HG03558 (cell line): ENCODE measurements around the gene CNTN6.
"Not testable (repeated sequence)": the region's sequence is repeated elsewhere in the genome, so short reads cannot be mapped to it uniquely, and the experiment has no call there.

ENCODE experiments used
- ATAC-seq: cut with Tn5 transposase; IDR thresholded peaks from one replicate; pipeline ENCODE4 v1.9.1; 2021; ENCODE audit warnings: moderate number of reproducible peaks; ENCODE audit not compliant: unreplicated experiment; ENCODE audit errors: extremely low read depth

Gene CNTN6

DNA sequence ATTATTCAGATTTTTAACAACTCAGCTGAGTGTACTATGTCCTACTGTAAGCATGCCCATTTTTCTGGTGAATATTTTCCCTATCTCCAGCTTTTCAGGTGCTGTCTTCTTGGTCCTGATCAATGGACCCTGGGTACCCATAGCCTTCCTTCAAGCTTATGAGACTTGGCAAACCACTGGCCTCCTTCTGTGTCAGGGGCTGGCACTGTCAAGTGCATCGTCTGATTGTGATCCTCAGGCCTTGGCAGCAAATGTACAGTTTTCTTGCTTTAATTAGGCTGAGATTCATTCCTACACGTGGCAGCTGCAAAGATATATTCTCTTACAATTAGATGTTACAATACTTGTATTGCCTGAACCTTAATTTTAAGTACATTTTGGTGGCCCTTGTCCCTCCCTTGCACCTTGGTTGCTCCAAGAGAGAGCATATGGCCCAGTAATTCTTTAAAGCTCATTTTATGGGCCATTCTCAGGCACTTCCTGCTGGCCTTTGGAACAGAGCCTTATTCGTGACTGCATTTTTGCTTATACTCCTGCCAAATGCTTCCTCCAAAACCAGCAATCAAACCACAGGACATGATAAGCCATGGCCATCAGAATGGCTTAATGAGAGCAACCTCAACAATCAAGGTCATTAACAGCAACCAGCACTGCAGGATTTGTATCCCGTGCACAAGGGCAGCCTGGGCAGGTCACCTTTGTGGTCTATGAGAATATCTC lies 179.9 kb downstream of the CNTN6 start:
- no peak for ATAC-seq

DNA sequence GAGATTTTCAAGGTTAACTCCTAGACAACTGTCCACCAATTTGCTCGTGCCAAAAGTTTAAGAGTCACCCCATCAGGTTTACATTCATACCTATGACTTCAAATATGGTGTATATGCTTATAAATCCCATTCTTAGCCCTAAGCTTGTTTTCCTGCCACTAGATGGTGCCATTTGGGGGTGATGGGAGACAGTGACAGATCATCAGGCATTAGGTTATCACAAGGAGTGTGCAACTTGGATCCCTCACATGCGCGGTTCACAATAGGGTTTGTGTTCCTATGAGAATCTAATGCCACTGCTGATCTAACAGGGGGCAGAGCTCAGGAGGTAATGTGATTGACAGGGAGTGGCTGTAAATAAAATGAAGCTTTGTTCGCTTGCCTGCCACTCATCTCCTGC lies 182.7 kb downstream of the CNTN6 start:
- ATAC-seq: no peak

GRCh38 chr3:1287815-1288214 lies 195.0 kb downstream of the CNTN6 start:
- no peak for ATAC-seq

DNA sequence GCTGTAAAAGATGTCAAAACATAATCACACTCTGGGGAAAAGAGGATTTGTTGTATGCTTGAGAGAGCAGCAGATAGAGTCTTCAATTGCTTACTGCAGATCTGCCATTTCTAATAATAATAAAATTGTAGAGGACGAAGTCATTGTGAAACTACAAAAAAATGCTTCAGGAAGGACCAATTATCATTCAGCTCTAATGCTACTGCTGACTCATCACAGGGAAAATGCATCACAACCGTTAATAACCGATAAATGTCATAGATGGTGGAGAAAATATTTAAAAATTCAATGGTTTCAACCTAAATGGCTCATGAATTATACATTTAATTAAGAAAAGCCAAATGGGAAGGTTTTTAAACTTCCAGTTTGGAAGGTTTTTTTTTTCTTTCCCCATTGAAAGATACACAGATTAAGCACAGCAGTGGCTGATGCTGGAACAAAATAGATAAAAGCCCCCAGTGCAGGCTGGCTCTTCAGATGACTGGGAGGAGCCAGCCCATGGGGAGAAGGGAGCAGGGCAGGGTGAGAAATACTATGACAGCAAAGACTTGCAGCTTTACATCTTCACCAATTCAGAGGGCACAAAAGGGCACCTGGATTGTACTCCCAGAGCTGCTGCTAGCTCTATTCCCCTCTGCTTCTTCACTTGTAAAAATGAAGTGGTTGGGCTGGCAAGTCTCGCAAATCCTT lies 196.1 kb downstream of the CNTN6 start:
- ATAC-seq: no peak

DNA sequence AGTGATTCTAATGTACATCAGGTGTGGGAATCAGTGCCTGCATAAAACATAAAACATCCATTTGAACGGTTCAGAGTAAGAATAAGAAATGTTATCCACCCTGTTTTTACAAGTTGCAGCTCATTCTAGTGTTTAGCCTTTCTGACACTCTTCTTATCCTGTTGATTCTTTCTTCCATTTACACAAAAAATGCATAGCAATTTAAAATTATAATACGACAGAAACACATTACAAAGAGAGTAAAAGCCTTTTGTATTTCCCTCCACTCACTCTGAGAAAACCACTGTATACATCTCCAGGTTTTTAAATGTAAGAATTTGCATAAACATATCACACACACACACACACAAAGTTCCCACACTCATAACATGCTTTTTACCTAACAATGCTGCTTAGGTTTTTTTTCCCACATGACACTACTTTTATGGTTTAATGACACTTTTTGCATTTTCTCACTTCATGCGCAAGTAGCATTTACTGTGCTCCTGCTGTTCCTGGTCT lies 199.8 kb downstream of the CNTN6 start:
- ATAC-seq: no peak

DNA sequence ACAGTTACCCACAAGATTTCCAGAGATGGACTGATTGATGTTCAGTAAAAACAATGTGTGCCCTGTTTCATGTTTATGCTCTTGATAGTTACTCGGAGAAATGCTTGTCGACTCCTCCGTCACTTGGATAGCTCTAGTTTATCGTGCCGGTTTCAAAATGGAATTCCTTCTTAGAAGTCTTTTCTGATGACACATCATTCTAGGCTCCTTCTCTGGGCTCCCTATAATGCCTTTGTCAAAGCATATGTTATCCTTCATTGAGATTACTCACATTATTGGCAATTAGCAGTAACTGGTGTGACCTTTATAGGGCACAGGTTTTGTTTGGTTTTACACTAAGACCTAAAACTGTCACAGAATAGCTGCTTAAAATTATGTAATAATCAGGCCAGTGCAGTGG lies 201.8 kb downstream of the CNTN6 start:
- ATAC-seq: no peak

GRCh38 chr3:1318296-1319005 lies 225.6 kb downstream of the CNTN6 start:
- no peak for ATAC-seq

DNA sequence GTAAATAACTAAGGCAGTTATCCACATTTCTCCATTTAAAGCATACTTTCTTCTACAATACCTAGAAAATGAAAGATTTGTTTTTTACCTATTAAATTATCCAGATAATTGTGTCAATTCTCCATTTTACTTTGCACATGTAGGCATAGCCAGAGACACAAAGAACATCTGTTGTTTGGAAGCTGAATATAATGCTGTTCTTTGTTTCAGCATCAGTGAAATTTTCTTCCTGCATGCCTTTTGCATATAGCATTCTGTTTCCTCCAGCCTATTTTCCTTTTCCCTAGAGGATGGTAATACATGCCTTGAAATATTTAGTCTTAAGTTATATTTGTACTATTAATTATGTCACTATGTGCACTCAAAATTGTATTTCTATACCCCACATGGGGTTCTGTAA lies 233.7 kb downstream of the CNTN6 start:
- ATAC-seq: no peak

DNA sequence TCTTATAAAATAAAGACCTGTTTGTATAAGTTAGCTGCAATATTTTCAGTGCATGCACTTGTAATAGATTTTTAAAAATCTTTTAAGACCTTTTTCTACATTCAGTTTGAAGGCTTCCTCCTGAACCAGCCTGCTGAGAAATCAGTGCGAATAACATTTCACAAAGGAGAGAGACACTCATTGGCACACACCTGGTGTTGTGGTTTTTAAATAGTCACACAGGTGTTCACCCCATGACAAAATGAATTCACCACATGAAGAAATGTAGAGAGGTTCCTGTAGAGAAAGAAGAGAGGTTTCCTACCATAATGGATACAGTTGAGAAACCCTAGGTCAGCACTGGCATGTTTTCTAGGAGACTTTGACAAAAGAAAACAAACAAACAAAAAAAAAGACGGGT lies 237.3 kb downstream of the CNTN6 start:
- no peak for ATAC-seq

DNA sequence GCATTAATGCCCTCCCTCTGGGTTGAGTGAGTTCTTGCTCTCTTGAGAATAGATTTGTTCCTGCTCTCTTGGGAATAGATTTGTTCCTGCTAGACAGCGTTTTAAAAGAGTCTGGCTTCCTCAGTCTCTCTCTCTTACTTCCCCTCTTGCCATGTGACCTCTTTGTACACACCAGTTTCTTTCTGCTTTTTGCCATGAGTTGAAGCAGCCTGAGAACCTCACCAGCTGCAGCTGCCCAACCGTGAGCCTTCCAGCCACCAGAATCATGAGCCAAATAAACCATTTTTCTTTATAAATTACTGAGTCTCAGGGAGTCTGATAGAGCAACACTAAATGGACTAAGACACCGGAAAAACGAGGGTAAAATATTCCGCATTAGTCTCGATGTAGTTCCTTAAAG lies 253.6 kb downstream of the CNTN6 start:
- ATAC-seq: no peak

GRCh38 chr3:1348547-1348946 lies 255.7 kb downstream of the CNTN6 start:
- no peak for ATAC-seq

- ATAC-seq: no peak
Measured at GRCh38 chr3:1350885-1351284, 258.1 kb downstream of the CNTN6 start.

- no peak for ATAC-seq
Measured at GRCh38 chr3:1355691-1356090, 262.9 kb downstream of the CNTN6 start.

GRCh38 chr3:1356101-1356500 lies 263.3 kb downstream of the CNTN6 start:
- no peak for ATAC-seq

DNA sequence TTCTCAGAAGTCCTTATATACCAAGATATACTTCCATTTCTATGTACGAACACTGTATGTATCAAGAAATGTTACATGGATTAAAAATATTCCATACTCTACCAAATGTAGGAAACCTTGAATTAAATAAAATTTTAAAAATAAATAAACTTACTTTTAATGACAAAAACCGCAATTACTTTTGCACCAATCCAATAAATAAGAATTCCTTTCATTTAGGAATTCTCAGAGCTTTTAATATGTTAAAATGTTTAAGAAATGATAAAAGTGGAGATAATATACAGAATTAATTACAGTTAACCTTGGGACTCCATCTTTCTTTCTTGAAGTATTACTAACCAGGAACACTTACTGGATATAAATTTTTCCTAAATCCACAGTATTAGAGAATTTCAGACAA lies 272.7 kb downstream of the CNTN6 start:
- no peak for ATAC-seq

DNA sequence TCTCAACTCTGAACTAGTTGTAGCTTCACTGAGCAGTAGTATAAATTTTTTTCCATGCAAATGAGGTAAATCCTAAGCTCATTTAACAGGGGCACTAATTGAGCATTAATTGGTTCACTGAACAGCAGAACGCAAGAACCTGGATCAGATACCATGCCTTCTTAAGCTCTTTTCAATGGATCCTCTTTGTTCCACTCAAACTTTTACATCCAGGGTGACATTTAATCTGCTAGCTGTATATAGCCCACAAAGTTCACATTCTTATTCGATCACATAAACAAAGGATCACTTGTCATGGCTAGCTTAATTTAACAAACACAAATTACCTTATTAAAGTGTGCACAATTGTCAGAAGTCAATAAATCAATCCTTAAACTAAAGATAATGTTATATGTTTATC lies 281.6 kb downstream of the CNTN6 start:
- ATAC-seq: no peak

GRCh38 chr3:1375145-1375544 lies 282.3 kb downstream of the CNTN6 start:
- no peak for ATAC-seq

GRCh38 chr3:1380926-1381646 lies 288.3 kb downstream of the CNTN6 start:
- peak; percentile 70 for ATAC-seq

DNA sequence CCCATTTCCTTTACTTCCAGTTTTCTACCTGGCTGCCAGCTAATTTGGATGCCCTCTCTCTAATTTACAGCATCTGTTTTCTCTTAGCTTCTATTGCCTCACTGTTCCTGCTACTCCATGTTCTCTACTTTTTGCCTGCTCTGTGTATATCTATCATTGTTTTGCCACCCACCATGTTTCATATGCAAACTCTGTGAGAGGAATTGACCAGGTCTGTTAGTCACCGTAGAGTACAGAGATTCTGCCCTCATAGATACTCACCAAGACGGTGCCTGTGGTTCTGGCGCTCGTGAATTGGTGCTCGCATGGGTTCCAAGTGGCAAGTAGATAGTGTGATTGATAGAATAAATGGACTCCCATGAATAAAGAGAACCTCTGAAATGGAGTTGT lies 288.8 kb downstream of the CNTN6 start:
- peak; percentile 13 for ATAC-seq

- not testable (repeated sequence) for ATAC-seq
Measured at GRCh38 chr3:1387396-1387905, 294.6 kb downstream of the CNTN6 start.
